HCT116 (cell line): ENCODE results near the gene MXD3.

Source experiments
- FOSL1 ChIP-seq: IDR thresholded peaks from 2 replicates; pipeline ENCODE4 v1.6.1; 2012; ENCODE audit warnings: low read depth
- JUND ChIP-seq: IDR thresholded peaks from 2 replicates; pipeline ENCODE4 v1.6.1; 2012
- POLR2A ChIP-seq: IDR thresholded peaks from 2 replicates; pipeline ENCODE4 v1.7.0; 2011; ENCODE audit warnings: borderline replicate concordance; ENCODE audit not compliant: insufficient read depth, insufficient read length; ENCODE audit errors: extremely low read depth
- RAD21 ChIP-seq: IDR thresholded peaks from 2 replicates; pipeline ENCODE4 v1.6.1; 2012; ENCODE audit warnings: low read depth, mild to moderate bottlenecking
- TF ChIP-seq, protein P1 (sequence below), 3 experiments: fragments of 200-600 bp in 1 of 3; sonication (generic) in 1 of 3; IDR thresholded peaks in 2 of 3; conservative IDR thresholded peaks in 1 of 3; 2 replicates each; pipeline ENCODE4 v1.5.1; 2012 to 2017; ENCODE audit warnings: low read depth in 2 of 3, low read length in 2 of 3, antibody characterized with exemption in 1 of 3, borderline replicate concordance in 1 of 3, control low read depth in 1 of 3, mild to moderate bottlenecking in 1 of 3, mixed read lengths in 1 of 3, mixed run types in 1 of 3, moderate library complexity in 1 of 3; ENCODE audit not compliant: insufficient read depth in 1 of 3

DNA sequence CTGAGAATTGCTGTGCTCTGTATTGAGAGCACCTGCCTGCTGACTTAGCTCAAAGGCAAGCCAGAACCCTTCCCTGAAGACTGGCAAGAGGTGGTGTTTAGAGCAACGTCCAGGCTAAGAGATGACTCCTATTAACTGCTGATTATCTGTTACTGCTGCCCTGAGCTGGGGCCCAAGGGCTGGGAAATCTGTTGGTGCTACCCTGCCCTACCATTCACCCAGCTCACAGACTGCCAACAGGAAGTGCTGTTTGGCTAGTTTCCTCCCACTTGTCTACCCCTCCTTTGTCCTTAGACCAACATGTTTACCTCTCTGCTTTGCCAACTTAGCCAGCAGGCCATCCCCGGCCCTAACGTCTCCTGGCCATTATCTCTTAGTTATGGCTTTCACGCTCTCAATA, 15.1 kb downstream of the MXD3 start:
- TF ChIP-seq, protein P1, sequence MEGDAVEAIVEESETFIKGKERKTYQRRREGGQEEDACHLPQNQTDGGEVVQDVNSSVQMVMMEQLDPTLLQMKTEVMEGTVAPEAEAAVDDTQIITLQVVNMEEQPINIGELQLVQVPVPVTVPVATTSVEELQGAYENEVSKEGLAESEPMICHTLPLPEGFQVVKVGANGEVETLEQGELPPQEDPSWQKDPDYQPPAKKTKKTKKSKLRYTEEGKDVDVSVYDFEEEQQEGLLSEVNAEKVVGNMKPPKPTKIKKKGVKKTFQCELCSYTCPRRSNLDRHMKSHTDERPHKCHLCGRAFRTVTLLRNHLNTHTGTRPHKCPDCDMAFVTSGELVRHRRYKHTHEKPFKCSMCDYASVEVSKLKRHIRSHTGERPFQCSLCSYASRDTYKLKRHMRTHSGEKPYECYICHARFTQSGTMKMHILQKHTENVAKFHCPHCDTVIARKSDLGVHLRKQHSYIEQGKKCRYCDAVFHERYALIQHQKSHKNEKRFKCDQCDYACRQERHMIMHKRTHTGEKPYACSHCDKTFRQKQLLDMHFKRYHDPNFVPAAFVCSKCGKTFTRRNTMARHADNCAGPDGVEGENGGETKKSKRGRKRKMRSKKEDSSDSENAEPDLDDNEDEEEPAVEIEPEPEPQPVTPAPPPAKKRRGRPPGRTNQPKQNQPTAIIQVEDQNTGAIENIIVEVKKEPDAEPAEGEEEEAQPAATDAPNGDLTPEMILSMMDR (IDR thresholded peaks at IDR 0.05 in 2 of 3, conservative IDR thresholded peaks at IDR 0.05 in 1 of 3; ENCODE audit: borderline replicate concordance in 1 of 3, insufficient read depth in 1 of 3, low read depth in 2 of 3, low read length in 2 of 3): no peak
- no peak for TF ChIP-seq JUND
- no peak for TF ChIP-seq FOSL1
- no peak for TF ChIP-seq POLR2A
- TF ChIP-seq RAD21: no peak
